ENCODE data around the gene LOXHD1.

- no peak for TF ChIP-seq REST (IDR thresholded peaks at IDR 0.05; ENCODE audit: insufficient read depth in 1 of 2, low read depth in 2 of 2, low read length in 1 of 2)
- TF ChIP-seq CTCF (IDR thresholded peaks at IDR 0.05), result no peak
Measured at GRCh38 chr18:46639386-46639785, 17.6 kb downstream of the LOXHD1 start.

Measured in Panc1 (cell line).